ENCODE data around the gene FGF4. TPM values are rescaled to one million over a fixed set of nuclear protein-coding genes. Genes with fewer than 3 reads are reported as not detected.

The FGF4 gene
- total RNA-seq, 1 experiment from 2014 or later = 5.9 TPM

- no peak overlapping the region for H3K4me3 Mint-ChIP-seq
- ATAC-seq = no peak
- H3K27me3 Mint-ChIP-seq (ENCODE audit: low read depth) = no peaks in the 10 kb centered on the region; the same call in none of the 2 replicates
- no peaks in the 10 kb centered on the region for H3K36me3 Mint-ChIP-seq
- H3K4me1 Mint-ChIP-seq = peaks cover 35% of the 10 kb centered on the region
- H3K27ac Mint-ChIP-seq = no peak overlapping the region
- TF ChIP-seq ARID4B (CRISPR knock-in tag; IDR thresholded peaks at IDR 0.05; ENCODE audit: borderline replicate concordance) = no peak
- ChIA-PET CTCF (interaction anchor here (1.3 kb wide), 2 partner anchors 29 to 54 kb away, joined by 3 read pairs; no protein-coding TSS in a partner anchor), POLR2A (no interaction called here)
- DNase-seq (ENCODE audit: low spot score) = no peak
- H3K9me3 Mint-ChIP-seq = no peaks in the 10 kb centered on the region
Observed at GRCh38 chr11:69746752-69747742, 28.1 kb downstream of the FGF4 start.

DNA sequence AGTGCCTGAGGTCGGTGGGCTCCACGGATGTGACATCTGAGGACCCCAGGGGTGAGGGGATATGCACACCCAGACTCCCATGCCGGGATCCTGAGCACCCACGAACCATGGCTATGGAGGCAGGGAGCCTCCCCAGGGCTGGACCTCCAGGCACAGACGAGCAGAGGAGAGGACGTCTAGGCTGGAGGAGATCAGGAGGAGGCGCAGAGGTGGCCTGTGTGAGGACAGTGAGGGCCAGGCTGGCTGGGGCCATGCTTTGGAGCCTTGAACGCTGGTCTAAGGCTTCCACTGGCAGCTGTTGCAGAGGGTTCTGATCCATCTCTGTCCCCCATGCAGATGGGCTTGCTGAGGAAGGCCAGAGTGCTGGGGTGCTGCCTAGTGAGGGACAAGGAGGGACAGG, 29.0 kb downstream of the FGF4 start:
- Mint-ChIP-seq H3K36me3 (no peaks in the 10 kb centered on the region), H3K27ac (no peak overlapping the region), H3K9me3 (no peaks in the 10 kb centered on the region), H3K4me3 (no peak overlapping the region), H3K27me3 (ENCODE audit: low read depth) (no peaks in the 10 kb centered on the region; the same call in none of the 2 replicates), H3K4me1 (peaks cover 31% of the 10 kb centered on the region)
- POLR2A ChIA-PET = no interaction called here
- CTCF ChIA-PET = interaction anchor here (1.3 kb wide), 2 partner anchors 28 to 55 kb away, joined by 3 read pairs; no protein-coding TSS in a partner anchor
- no peak for DNase-seq (ENCODE audit: low spot score)
- 0 out of 2 replicates have a peak, but pooled peaks have one; percentile 28 for TF ChIP-seq ZNF121 (CRISPR knock-in tag; IDR thresholded peaks at IDR 0.05)
- no peak for TF ChIP-seq ESRRA (CRISPR knock-in tag; IDR thresholded peaks at IDR 0.05; ENCODE audit: borderline replicate concordance)
- no peak for ATAC-seq

- POLR2A ChIA-PET = no interaction called here
Observed at GRCh38 chr11:69745201-69745600, 29.9 kb downstream of the FGF4 start.

More at GRCh38 chr11:69745201-69745600, 29.9 kb downstream of the FGF4 start:
- H3K9me3 Mint-ChIP-seq = no peaks in the 10 kb centered on the region
- peaks cover 22% of the 10 kb centered on the region for H3K4me1 Mint-ChIP-seq
- H3K4me3 Mint-ChIP-seq = no peak overlapping the region
- no peaks in the 10 kb centered on the region for H3K36me3 Mint-ChIP-seq
- TF ChIP-seq ZNF232 (CRISPR knock-in tag; IDR thresholded peaks at IDR 0.05) (no peak), USF1 (CRISPR knock-in tag; IDR thresholded peaks at IDR 0.05) (no peak), ELF4 (CRISPR knock-in tag; IDR thresholded peaks at IDR 0.05; ENCODE audit: low read depth) (no peak), OVOL2 (CRISPR knock-in tag; IDR thresholded peaks at IDR 0.05; ENCODE audit: borderline replicate concordance) (no peak), ZNF512 (CRISPR knock-in tag; IDR thresholded peaks at IDR 0.05; ENCODE audit: borderline replicate concordance) (no peak), SP1 (CRISPR knock-in tag; conservative IDR thresholded peaks at IDR 0.05) (no peak), PRRX2 (CRISPR knock-in tag; IDR thresholded peaks at IDR 0.05) (no peak)
- TF ChIP-seq, protein P1, sequence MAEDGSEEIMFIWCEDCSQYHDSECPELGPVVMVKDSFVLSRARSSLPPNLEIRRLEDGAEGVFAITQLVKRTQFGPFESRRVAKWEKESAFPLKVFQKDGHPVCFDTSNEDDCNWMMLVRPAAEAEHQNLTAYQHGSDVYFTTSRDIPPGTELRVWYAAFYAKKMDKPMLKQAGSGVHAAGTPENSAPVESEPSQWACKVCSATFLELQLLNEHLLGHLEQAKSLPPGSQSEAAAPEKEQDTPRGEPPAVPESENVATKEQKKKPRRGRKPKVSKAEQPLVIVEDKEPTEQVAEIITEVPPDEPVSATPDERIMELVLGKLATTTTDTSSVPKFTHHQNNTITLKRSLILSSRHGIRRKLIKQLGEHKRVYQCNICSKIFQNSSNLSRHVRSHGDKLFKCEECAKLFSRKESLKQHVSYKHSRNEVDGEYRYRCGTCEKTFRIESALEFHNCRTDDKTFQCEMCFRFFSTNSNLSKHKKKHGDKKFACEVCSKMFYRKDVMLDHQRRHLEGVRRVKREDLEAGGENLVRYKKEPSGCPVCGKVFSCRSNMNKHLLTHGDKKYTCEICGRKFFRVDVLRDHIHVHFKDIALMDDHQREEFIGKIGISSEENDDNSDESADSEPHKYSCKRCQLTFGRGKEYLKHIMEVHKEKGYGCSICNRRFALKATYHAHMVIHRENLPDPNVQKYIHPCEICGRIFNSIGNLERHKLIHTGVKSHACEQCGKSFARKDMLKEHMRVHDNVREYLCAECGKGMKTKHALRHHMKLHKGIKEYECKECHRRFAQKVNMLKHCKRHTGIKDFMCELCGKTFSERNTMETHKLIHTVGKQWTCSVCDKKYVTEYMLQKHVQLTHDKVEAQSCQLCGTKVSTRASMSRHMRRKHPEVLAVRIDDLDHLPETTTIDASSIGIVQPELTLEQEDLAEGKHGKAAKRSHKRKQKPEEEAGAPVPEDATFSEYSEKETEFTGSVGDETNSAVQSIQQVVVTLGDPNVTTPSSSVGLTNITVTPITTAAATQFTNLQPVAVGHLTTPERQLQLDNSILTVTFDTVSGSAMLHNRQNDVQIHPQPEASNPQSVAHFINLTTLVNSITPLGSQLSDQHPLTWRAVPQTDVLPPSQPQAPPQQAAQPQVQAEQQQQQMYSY (CRISPR knock-in tag; IDR thresholded peaks at IDR 0.05) = no peak
- TF ChIP-seq, protein P2, sequence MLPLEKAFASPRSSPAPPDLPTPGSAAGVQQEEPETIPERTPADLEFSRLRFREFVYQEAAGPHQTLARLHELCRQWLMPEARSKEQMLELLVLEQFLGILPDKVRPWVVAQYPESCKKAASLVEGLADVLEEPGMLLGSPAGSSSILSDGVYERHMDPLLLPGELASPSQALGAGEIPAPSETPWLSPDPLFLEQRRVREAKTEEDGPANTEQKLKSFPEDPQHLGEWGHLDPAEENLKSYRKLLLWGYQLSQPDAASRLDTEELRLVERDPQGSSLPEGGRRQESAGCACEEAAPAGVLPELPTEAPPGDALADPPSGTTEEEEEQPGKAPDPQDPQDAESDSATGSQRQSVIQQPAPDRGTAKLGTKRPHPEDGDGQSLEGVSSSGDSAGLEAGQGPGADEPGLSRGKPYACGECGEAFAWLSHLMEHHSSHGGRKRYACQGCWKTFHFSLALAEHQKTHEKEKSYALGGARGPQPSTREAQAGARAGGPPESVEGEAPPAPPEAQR (CRISPR knock-in tag; IDR thresholded peaks at IDR 0.05) = no peak
- CTCF ChIA-PET = no interaction called here
- DNase-seq (ENCODE audit: low spot score) = no peak
- H3K27ac Mint-ChIP-seq = no peak overlapping the region
- ATAC-seq = no peak
- H3K27me3 Mint-ChIP-seq (ENCODE audit: low read depth) = no peaks in the 10 kb centered on the region; the same call in none of the 2 replicates
